Measurements from ENCODE around the gene RNF150.

GRCh38 chr4:140994015-140994414 lies 139.3 kb downstream of the RNF150 start:
- no peak for TF ChIP-seq CTCF (IDR thresholded peaks at IDR 0.05)
- TF ChIP-seq POLR2A (IDR thresholded peaks at IDR 0.05): no peak
